Natural killer cell (primary cell): ENCODE measurements around the gene IRX3. TPM values are rescaled to one million over a fixed set of nuclear protein-coding genes. Genes with fewer than 3 reads are reported as not detected.
A peak's percentile ranks its signal among the peaks of the same experiment; 100 is the strongest.

Source experiments
- ATAC-seq, 3 donors: fragments of 150-1000 bp in 2 of 3; fragments of 200-7000 bp in 1 of 3; cut with Tn5 transposase; 1 replicate in 1 of 3; 2 replicates in 2 of 3; pipeline ENCODE4 v1.10.0; 2021; ENCODE audit warnings: mild to moderate bottlenecking in 2 of 3, moderate library complexity in 2 of 3
- DNase-seq, 2 donors: peaks; one replicate each; pipeline versions ENCODE4 v3.0.0 to v3.0.0-alpha.2; 2013 to 2021; ENCODE audit warnings: mixed read lengths in 1 of 2
- H3K27ac ChIP-seq: one replicate; pipeline ENCODE4 v1.5.1; 2013; ENCODE audit warnings: mild to moderate bottlenecking, low read length
- H3K27me3 ChIP-seq: one replicate; pipeline ENCODE4 v1.6.1; 2013; ENCODE audit warnings: low read length; ENCODE audit not compliant: control insufficient read depth, insufficient read depth
- H3K36me3 ChIP-seq: one replicate; pipeline ENCODE4 v1.6.1; 2013; ENCODE audit warnings: low read length; ENCODE audit not compliant: control insufficient read depth, insufficient read depth
- H3K4me1 ChIP-seq: one replicate; pipeline ENCODE4 v1.6.1; 2013; ENCODE audit warnings: low read length; ENCODE audit not compliant: control insufficient read depth, insufficient read depth
- H3K4me3 ChIP-seq: one replicate; pipeline ENCODE4 v1.5.1; 2013; ENCODE audit warnings: low read length
- H3K9me3 ChIP-seq: one replicate; pipeline ENCODE4 v1.6.1; 2013; ENCODE audit warnings: low read length; ENCODE audit not compliant: control insufficient read depth, insufficient read depth
- H3K27ac Mint-ChIP-seq, 2 donors: one replicate each; pipeline ENCODE4 v1.8.0; 2022; ENCODE audit warnings: mild to moderate bottlenecking in 2 of 2, mixed read lengths in 2 of 2, moderate library complexity in 1 of 2
- H3K27me3 Mint-ChIP-seq, 2 donors: one replicate each; pipeline ENCODE4 v1.8.0; 2022; ENCODE audit warnings: low read depth in 2 of 2, mixed read lengths in 2 of 2
- H3K36me3 Mint-ChIP-seq: one replicate; pipeline ENCODE4 v1.8.0; 2022; ENCODE audit warnings: mixed read lengths
- H3K4me1 Mint-ChIP-seq, 2 donors: one replicate each; pipeline ENCODE4 v1.8.0; 2022; ENCODE audit warnings: mixed read lengths in 2 of 2
- H3K4me3 Mint-ChIP-seq: one replicate; pipeline ENCODE4 v1.8.0; 2022; ENCODE audit warnings: mild to moderate bottlenecking, moderate library complexity, mixed read lengths
- H3K9me3 Mint-ChIP-seq, 2 donors: one replicate each; pipeline ENCODE4 v1.8.0; 2022; ENCODE audit warnings: mixed read lengths in 2 of 2
- CTCF ChIP-seq: fragments of 200-600 bp; IDR thresholded peaks from one replicate; pipeline ENCODE4 v1.8.0; 2022; ENCODE audit warnings: antibody characterized with exemption
- WGBS: methylation state at CpG from one replicate; pipeline ENCODE4 v1.1.7; 2013; ENCODE audit warnings: missing lambda C conversion rate; ENCODE audit not compliant: insufficient coverage; 5-methylcytosine and 5-hydroxymethylcytosine counted together
- intact Hi-C: fragments of 100-400 bp; cut with micrococcal nuclease; formaldehyde crosslinking; loops from one replicate; pipeline ENCODE4 v1.14.2; 2022
- total RNA-seq, 4 donors: library from RNA; stranded (reverse); fragments of 120-200 nt in 1 of 4; gene quantifications; one replicate each; pipeline versions ENCODE4 v1.2.3 to v1.2.4, GENCODE V29; 2013 to 2022

The IRX3 gene
- total RNA-seq, 3 donors from 2014 or later (not counting 1 experiment from before 2014, with no cell fraction given) = not detected

GRCh38 chr16:54282202-54282927, 4.2 kb downstream of the IRX3 start:
- no peaks in the 10 kb centered on the region for H3K9me3 ChIP-seq
- DNase-seq (no peak), ATAC-seq (no peak)
- intact Hi-C loops = no loop called here
- Mint-ChIP-seq H3K4me3 (no peak overlapping the region), H3K27me3 (peaks cover 63 to 65% of the 10 kb centered on the region in 2 donors), H3K4me1 (peaks cover 6 to 21% of the 10 kb centered on the region in 2 donors), H3K9me3 (no peaks in the 10 kb centered on the region), H3K27ac (no peak overlapping the region), H3K36me3 (peaks cover 16% of the 10 kb centered on the region)
- H3K27ac ChIP-seq = no peak overlapping the region
- no peaks in the 10 kb centered on the region for H3K36me3 ChIP-seq
- peaks cover 9% of the 10 kb centered on the region for H3K4me1 ChIP-seq
- WGBS = 2% methylated on average over 37 of the region's 42 CpGs
- H3K27me3 ChIP-seq = peaks cover 20% of the 10 kb centered on the region
- TF ChIP-seq CTCF = no peak
- no peak overlapping the region for H3K4me3 ChIP-seq

- TF ChIP-seq CTCF = no peak
- Mint-ChIP-seq H3K27ac (no peak overlapping the region), H3K9me3 (no peaks in the 10 kb centered on the region), H3K36me3 (peaks cover 15% of the 10 kb centered on the region), H3K27me3 (peaks cover 61 to 62% of the 10 kb centered on the region in 2 donors), H3K4me1 (peaks cover 5 to 21% of the 10 kb centered on the region in 2 donors), H3K4me3 (no peak overlapping the region)
- peak in 1 of 3 donors; percentile 11 for ATAC-seq
- Histone ChIP-seq H3K4me3 (no peak overlapping the region), H3K9me3 (no peaks in the 10 kb centered on the region), H3K27me3 (peaks cover 16% of the 10 kb centered on the region), H3K4me1 (peaks cover 9% of the 10 kb centered on the region), H3K36me3 (no peaks in the 10 kb centered on the region), H3K27ac (no peak overlapping the region)
- 8% methylated on average over 53 of the region's 53 CpGs for WGBS
- DNase-seq = no peak
- intact Hi-C loops = no loop called here
Measured at GRCh38 chr16:54281535-54282201, 4.9 kb downstream of the IRX3 start.

GRCh38 chr16:54280751-54281150, 5.8 kb downstream of the IRX3 start:
- H3K4me3 ChIP-seq = no peak overlapping the region
- Mint-ChIP-seq H3K4me3 (no peak overlapping the region), H3K36me3 (peaks cover 9% of the 10 kb centered on the region), H3K4me1 (peaks cover 0 to 16% of the 10 kb centered on the region in 2 donors), H3K27me3 (peaks cover 56 to 57% of the 10 kb centered on the region in 2 donors), H3K27ac (no peak overlapping the region), H3K9me3 (no peaks in the 10 kb centered on the region)
- no peaks in the 10 kb centered on the region for H3K36me3 ChIP-seq
- DNase-seq = no peak
- no peak overlapping the region for H3K27ac ChIP-seq
- whole genome bisulfite sequencing = 80% methylated on average over 3 of the region's 3 CpGs
- H3K9me3 ChIP-seq = no peaks in the 10 kb centered on the region
- no peak for TF ChIP-seq CTCF
- peaks cover 4% of the 10 kb centered on the region for H3K4me1 ChIP-seq
- no peak for ATAC-seq
- intact Hi-C loops = no loop called here
- H3K27me3 ChIP-seq = peaks cover 14% of the 10 kb centered on the region
